ENCODE results near the gene RTP2.
A peak's percentile ranks its signal among the peaks of the same experiment; 100 is the strongest.

RTP2 gene

GRCh38 chr3:187746442-187747281 lies 44.3 kb upstream of the RTP2 start:
- Histone ChIP-seq H3K27ac (peak overlapping the region; percentile 97), H3K9me3 (no peaks in the 10 kb centered on the region), H3K27me3 (no peaks in the 10 kb centered on the region), H3K36me3 (no peaks in the 10 kb centered on the region), H3K4me1 (ENCODE audit: control insufficient read depth in 1 of 2, insufficient read depth in 1 of 2, low read depth in 1 of 2, low read length in 1 of 2) (peaks cover 39 to 45% of the 10 kb centered on the region in 2 experiments), H3K4me3 (ENCODE audit: low read depth in 1 of 2, low read length in 1 of 2) (peak overlapping the region; percentile 87 to 97)
- no peak for TF ChIP-seq CTCF (IDR thresholded peaks at IDR 0.05)

GRCh38 chr3:187746059-187746441 lies 43.7 kb upstream of the RTP2 start:
- Histone ChIP-seq H3K9me3 (no peaks in the 10 kb centered on the region), H3K27me3 (no peaks in the 10 kb centered on the region), H3K4me1 (ENCODE audit: control insufficient read depth in 1 of 2, insufficient read depth in 1 of 2, low read depth in 1 of 2, low read length in 1 of 2) (peaks cover 39 to 48% of the 10 kb centered on the region in 2 experiments), H3K36me3 (peaks cover 4% of the 10 kb centered on the region), H3K27ac (peak overlapping the region; percentile 97), H3K4me3 (ENCODE audit: low read depth in 1 of 2, low read length in 1 of 2) (peak overlapping the region; percentile 87 to 97)
- no peak for TF ChIP-seq CTCF (IDR thresholded peaks at IDR 0.05)

GRCh38 chr3:187745201-187746058 lies 43.1 kb upstream of the RTP2 start, which contains the start of gene BCL6:
BCL6 (minus strand) TSS chr3:187745468; CDS start chr3:187733693, 11,775 bp downstream.
- peak within 1 kb of the TSS; percentile 97 for H3K27ac ChIP-seq
- H3K4me3 ChIP-seq (ENCODE audit: low read depth in 1 of 2, low read length in 1 of 2), result peak within 1 kb of the TSS; percentile 87 to 97
- H3K27me3 ChIP-seq, result no peaks in the 10 kb centered on the region
- H3K4me1 ChIP-seq (ENCODE audit: control insufficient read depth in 1 of 2, insufficient read depth in 1 of 2, low read depth in 1 of 2, low read length in 1 of 2), result peaks cover 45 to 50% of the 10 kb centered on the region in 2 experiments
- peaks cover 8% of the 10 kb centered on the region for H3K36me3 ChIP-seq
- no peaks in the 10 kb centered on the region for H3K9me3 ChIP-seq
- peak; percentile 60 for TF ChIP-seq CTCF (IDR thresholded peaks at IDR 0.05)

GRCh38 chr3:187744169-187745151 lies 42.1 kb upstream of the RTP2 start:
- Histone ChIP-seq H3K36me3 (peaks cover 15% of the 10 kb centered on the region), H3K9me3 (no peaks in the 10 kb centered on the region), H3K27ac (peak overlapping the region; percentile 97), H3K4me1 (ENCODE audit: control insufficient read depth in 1 of 2, insufficient read depth in 1 of 2, low read depth in 1 of 2, low read length in 1 of 2) (peaks cover 55 to 60% of the 10 kb centered on the region in 2 experiments), H3K27me3 (no peaks in the 10 kb centered on the region), H3K4me3 (ENCODE audit: low read depth in 1 of 2, low read length in 1 of 2) (peak overlapping the region; percentile 87 to 97)
- TF ChIP-seq CTCF (IDR thresholded peaks at IDR 0.05), result no peak
